Activated T-cell treated with anti-CD3 and anti-CD28 coated beads, Interleukin-2, amount 50 U/mL, for 4 hours (primary cell): ENCODE results near the gene GNAZ. TPM values are rescaled to one million over a fixed set of nuclear protein-coding genes. Genes with fewer than 3 reads are reported as not detected.
A peak's percentile ranks its signal among the peaks of the same experiment; 100 is the strongest.

ENCODE experiments used
- ATAC-seq, 2 donors: fragments of 200-7000 bp; cut with Tn5 transposase; one replicate each; pipeline ENCODE4 v1.10.0; 2021
- DNase-seq: peaks from one replicate; pipeline ENCODE4 v3.0.0-alpha.2; 2020
- H3K27me3 Mint-ChIP-seq: one replicate; pipeline ENCODE4 v1.8.0; 2021; ENCODE audit warnings: low read depth, mixed read lengths
- H3K36me3 Mint-ChIP-seq: one replicate; pipeline ENCODE4 v1.8.0; 2022; ENCODE audit warnings: mixed read lengths; ENCODE audit not compliant: insufficient read depth
- H3K4me1 Mint-ChIP-seq: one replicate; pipeline ENCODE4 v1.8.0; 2021; ENCODE audit warnings: low read depth, mixed read lengths
- H3K4me3 Mint-ChIP-seq: one replicate; pipeline ENCODE4 v1.8.0; 2021; ENCODE audit warnings: mild to moderate bottlenecking, moderate library complexity, mixed read lengths
- H3K9me3 Mint-ChIP-seq: one replicate; pipeline ENCODE4 v1.8.0; 2021; ENCODE audit warnings: mixed read lengths
- total RNA-seq, 3 donors: library from RNA; stranded (reverse); gene quantifications; one replicate each; pipeline ENCODE4 v1.2.1, GENCODE V29; 2021

GNAZ gene
- total RNA-seq, 3 donors from 2014 or later = 0.61 to 1.3 (median 0.99) TPM

DNA sequence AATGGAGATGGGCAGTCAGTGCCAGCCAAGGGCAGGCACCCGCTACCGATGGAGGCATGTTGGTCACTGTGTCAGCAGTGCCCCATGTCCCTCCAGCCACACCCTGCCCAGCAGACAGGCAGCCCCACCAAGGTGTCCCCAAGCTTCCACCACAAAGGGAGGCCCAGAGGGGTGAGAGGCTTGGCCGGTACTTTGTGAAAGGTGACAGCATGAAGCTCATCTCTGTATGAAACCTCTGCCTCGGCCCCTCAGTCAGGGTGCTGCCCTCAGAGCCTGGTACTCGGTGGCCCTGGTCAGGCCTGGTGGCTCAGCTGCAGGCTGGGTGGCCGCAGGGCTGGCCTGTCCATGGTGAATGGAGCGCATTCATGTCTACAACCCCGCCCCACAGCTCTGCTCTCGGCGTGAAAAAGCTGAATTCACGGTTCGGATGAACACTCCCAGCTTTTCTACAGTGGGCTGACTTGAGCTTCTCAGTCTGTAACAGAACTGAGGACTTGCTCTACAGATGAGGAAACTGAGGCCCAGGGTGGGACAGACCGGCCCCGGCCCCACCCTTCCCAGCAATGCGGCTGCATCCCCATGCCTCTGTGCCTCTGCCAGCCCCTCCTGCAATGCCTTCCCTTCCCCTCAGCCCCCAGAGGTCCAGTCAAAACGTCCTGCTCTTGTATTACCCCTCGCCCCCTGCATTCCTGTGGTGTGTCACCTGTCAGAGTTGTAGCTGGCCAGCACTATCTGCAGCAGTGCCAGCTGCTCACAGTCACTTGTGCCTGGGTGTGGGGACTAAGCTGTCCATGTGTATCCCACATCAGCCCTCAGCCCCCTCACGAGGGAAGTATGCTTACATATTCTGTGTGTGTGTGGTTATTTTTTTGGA lies 43.8 kb downstream of the GNAZ start:
- Mint-ChIP-seq H3K27me3 (no peaks in the 10 kb centered on the region), H3K4me3 (no peak overlapping the region), H3K4me1 (no peaks in the 10 kb centered on the region), H3K9me3 (no peaks in the 10 kb centered on the region), H3K36me3 (no peaks in the 10 kb centered on the region)
- ATAC-seq (no peak), DNase-seq (no peak)

DNA sequence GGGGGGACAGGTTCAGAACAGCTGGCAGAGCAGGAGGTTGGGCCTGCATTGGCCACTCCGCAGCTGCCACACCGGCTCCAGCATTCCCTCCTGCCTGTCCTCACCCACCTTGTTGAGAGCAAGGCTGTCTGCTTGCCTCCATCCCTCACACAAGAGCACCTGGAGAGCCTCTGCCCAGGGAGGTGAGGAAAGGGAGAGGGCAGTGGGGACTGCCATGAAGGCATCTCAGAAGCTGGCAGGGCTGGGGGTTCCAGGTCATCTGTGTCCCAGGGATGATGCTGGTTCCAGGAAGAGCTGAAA lies 44.4 kb downstream of the GNAZ start:
- H3K9me3 Mint-ChIP-seq = no peaks in the 10 kb centered on the region
- DNase-seq (no peak), ATAC-seq (no peak)
- H3K27me3 Mint-ChIP-seq = no peaks in the 10 kb centered on the region
- no peak overlapping the region for H3K4me3 Mint-ChIP-seq
- H3K4me1 Mint-ChIP-seq = peaks cover 6% of the 10 kb centered on the region
- no peaks in the 10 kb centered on the region for H3K36me3 Mint-ChIP-seq

DNA sequence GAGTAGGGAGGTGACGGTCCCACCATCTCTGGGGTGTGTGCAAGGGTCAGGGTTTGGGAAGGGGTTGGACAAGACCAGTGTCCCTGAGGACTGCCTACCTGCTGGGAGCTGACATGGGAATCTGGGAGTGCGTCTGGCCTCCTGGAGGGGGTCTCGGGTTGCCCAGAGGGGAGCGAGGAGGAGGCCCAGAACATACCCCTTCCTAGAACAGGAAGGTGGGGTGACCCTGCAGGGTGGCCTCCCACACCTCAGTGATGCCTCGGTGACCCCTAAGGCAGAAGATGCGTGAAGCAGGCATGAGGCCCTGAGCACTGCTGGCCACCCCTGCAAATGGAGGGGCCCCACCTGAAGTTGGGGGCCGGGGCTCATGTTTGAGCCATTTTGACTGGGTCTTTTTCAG lies 45.0 kb downstream of the GNAZ start:
- DNase-seq = no peak
- H3K27me3 Mint-ChIP-seq = no peaks in the 10 kb centered on the region
- no peak for ATAC-seq
- H3K4me1 Mint-ChIP-seq = peaks cover 13% of the 10 kb centered on the region
- H3K36me3 Mint-ChIP-seq = no peaks in the 10 kb centered on the region
- no peaks in the 10 kb centered on the region for H3K9me3 Mint-ChIP-seq
- no peak overlapping the region for H3K4me3 Mint-ChIP-seq

DNA sequence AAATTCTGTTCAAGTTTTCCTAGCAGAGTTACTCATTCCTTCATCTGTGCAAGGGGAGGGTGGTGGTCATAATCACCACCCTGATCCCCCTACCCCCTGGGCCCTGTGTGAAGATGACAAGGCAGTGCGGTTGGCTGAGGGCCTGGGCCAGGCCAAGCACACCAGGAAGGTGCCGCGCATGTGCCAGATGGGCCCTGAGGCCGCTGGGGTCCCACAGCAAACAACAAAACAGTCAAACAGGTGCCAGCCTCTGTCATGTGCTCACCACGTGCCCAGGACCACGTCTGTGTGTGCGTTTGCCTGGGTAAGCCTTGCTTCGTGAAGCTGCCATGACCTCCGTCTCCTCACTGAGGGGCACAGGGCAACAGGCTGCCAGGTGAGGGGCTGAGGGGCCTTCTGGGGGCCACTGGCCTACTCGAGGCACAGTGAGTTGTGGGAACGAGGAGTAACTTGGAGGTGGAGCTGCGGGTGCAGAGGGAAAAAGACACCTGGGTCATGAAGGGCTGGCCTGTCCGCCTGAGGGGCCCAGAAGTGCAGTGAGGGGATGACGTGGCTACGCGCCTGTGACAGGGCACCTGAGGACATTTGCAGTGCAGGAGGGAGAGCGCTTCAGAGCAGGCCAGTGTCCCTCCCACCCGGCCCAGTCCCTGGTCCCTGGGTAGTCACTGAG lies 45.6 kb downstream of the GNAZ start:
- ATAC-seq = no peak
- no peak for DNase-seq
- Mint-ChIP-seq H3K27me3 (no peaks in the 10 kb centered on the region), H3K4me3 (no peak overlapping the region), H3K9me3 (no peaks in the 10 kb centered on the region), H3K4me1 (peaks cover 16% of the 10 kb centered on the region), H3K36me3 (no peaks in the 10 kb centered on the region)

DNA sequence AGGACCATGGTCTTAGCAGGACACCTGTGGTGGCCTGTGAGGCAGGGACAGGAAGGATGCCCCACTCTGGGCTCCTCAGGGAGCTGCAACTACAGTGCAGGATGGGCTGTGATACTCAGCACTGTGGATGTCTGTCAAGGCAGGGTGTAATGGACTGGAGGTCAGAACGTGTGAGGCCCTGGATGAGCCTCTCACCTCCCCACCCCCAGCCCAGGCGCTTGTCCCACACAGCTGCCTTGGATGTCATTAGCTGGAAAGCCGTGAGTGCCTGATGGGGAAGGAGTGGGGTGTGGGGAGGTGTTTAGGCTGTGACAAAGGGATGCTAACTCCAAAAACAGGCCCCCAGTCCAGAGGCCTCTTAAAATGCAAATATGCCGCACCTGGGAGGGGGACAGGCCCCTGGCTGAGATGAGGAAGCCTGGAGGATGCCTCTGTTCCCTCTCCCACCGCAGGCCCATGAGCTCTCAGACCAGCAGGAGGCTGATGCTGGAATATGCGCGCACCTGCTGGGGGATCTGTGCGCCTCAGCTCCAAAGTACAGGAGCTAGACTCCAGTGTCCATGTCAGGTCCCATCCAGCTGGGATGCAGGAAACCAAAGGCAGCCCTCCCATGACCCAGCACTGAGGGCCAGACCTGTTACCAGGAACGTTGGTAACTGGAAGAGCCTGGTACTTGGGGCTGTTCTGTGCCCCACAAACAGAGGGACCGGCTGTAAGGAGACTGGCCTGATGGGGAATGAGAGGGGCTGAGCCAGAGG lies 46.4 kb downstream of the GNAZ start:
- H3K27me3 Mint-ChIP-seq = no peaks in the 10 kb centered on the region
- no peaks in the 10 kb centered on the region for H3K9me3 Mint-ChIP-seq
- H3K4me3 Mint-ChIP-seq = no peak overlapping the region
- peaks cover 16% of the 10 kb centered on the region for H3K4me1 Mint-ChIP-seq
- DNase-seq = no peak
- no peaks in the 10 kb centered on the region for H3K36me3 Mint-ChIP-seq
- no peak for ATAC-seq

DNA sequence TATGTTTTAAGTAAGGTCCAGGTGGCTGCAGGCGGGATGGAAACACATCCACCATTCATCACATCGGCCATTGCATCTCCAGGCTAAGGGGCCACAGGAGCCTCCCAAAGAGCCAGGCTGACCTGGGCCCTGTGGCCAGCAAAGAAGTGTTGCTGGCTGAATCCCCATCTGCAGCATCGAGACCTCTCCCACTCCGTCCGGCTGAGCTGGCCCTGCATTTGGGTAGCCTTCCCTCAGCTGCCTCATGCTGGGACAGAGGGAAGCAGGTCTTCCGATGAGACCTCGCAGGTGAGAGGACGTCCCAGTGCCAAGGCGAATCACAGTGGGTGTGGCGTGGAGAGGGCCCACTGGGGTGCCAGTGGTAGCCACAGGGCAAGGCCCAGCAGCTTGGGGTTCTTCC lies 47.0 kb downstream of the GNAZ start:
- no peak for ATAC-seq
- Mint-ChIP-seq H3K4me1 (peaks cover 16% of the 10 kb centered on the region), H3K36me3 (no peaks in the 10 kb centered on the region), H3K9me3 (no peaks in the 10 kb centered on the region), H3K27me3 (no peaks in the 10 kb centered on the region), H3K4me3 (no peak overlapping the region)
- no peak for DNase-seq

DNA sequence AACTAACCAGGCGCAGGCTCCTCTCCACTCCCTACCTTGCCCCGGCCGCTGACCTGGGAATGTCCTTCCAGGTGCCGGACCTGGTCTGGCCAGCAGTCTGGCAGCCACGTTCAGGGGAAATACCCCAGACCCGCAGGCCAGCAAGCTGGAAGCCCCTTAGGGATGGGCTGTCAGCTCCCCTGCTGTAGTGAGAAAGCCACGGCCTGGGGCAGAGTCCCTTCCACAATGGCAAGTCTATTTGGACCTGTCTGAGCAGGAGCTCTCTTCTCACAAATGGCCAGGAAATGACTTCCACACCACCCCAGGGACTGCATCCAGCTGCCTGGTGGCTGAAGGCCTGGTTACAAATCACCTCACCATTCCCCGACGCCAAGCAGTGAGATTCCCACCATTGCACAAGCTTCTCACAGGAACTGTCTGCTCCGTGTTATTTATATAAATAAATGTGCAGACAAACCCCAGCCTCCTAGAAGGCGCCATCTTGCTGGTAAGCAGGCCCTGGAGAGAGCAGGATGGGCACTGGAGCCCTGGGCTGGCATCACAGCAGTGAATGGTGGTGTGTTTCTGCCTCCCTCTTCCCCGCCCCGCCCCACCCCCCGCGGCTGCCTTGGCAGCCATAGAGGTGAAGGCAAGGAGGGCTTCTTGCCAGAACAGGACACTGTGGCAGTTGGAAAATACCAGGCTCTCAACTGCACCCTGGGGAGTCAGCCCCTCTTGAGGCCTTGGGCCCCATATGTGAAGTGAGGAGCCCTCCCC lies 47.8 kb downstream of the GNAZ start:
- Mint-ChIP-seq H3K9me3 (no peaks in the 10 kb centered on the region), H3K4me1 (peaks cover 16% of the 10 kb centered on the region), H3K4me3 (no peak overlapping the region), H3K36me3 (no peaks in the 10 kb centered on the region), H3K27me3 (no peaks in the 10 kb centered on the region)
- DNase-seq (no peak), ATAC-seq (no peak)

DNA sequence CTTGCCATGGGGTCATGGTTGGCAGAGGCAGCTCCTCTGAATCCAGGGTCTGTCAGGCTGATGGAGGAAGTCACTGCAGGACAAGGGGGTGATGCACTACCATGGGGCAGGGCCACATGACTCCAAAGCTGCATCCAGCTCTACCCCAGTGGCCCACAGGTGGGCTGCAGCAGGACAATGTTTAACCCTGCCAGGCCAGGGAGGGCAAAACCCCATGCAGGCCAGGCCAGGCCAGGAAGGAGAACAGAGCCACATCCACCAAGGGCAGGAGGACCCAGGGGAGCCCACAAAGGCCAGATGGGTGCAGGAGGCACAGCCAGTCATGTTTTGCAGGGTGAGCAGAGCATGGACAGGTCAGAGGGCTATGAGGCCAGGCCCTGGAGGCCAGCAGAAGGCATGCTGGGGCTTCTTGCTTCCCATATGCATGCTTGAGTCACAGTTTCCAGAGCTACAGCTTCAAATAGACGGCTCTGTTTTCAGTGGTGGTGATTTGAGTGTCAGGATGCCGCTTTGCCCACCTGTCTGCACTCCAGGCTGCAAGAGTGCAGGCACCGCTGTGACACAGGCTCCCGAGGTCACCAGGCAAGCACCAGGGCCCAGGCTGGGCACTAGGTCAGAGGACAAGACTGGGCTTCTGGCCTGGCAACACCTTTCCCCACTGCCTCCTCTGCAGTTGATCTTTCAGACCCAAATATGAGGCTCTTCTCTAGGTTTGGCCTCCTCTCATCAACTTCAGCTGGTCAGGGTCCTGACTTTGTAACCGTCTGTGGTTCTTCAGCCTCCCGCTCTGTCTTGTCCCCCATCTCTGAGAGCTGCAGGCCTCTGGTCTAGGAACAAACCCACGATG lies 48.6 kb downstream of the GNAZ start:
- H3K4me3 Mint-ChIP-seq = peak overlapping the region; percentile 48
- H3K4me1 Mint-ChIP-seq = peaks cover 16% of the 10 kb centered on the region
- no peaks in the 10 kb centered on the region for H3K36me3 Mint-ChIP-seq
- no peaks in the 10 kb centered on the region for H3K9me3 Mint-ChIP-seq
- DNase-seq (no peak), ATAC-seq (no peak)
- H3K27me3 Mint-ChIP-seq = no peaks in the 10 kb centered on the region

DNA sequence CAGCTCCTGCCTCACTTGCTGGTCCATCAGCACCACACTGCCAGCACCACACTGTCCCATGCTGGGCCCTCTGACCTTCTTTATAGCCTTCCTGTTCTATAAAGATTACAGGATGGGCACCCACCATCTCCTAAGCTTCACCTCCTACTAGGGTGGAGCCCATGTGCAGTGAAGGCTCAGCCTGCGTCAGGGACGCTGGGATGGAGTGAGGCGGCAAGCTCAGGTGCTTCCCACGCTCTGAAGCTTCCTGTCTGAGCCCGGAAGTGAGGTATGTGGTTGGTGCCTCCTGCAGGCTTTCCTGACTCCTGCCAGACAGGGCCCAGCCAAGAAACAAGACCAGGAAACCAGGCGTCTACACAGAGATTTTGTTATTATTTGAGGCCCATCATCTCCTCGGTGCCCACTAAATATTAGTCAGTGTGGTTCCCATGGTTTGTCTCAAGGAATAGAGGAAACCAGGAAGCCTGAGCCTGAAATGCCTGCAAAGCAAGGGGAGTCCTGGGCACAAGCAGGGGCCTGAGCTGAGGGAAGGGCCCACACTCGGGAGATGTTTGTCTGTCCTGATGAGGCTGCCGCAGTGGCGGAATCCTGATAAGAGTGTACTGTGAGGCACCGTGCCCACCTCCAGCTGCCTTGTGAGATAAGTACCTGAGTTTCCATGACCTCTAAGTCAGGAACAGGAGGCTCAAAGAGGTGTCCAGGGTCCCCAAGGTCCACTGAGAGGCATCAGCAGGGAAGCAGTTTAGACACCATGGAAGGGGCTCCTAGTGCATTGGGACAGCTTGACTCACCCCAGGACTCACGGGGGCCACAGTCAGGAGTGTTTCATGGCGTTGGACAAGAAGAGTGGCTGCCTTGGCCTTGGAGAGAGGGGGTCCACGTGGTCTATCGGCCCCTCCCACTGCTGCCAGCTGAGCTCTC lies 49.4 kb downstream of the GNAZ start:
- Mint-ChIP-seq H3K4me1 (peaks cover 16% of the 10 kb centered on the region), H3K27me3 (no peaks in the 10 kb centered on the region), H3K4me3 (peak overlapping the region; percentile 48), H3K9me3 (no peaks in the 10 kb centered on the region), H3K36me3 (no peaks in the 10 kb centered on the region)
- DNase-seq (peak; percentile 38), ATAC-seq (peak; percentile 91 to 95)

DNA sequence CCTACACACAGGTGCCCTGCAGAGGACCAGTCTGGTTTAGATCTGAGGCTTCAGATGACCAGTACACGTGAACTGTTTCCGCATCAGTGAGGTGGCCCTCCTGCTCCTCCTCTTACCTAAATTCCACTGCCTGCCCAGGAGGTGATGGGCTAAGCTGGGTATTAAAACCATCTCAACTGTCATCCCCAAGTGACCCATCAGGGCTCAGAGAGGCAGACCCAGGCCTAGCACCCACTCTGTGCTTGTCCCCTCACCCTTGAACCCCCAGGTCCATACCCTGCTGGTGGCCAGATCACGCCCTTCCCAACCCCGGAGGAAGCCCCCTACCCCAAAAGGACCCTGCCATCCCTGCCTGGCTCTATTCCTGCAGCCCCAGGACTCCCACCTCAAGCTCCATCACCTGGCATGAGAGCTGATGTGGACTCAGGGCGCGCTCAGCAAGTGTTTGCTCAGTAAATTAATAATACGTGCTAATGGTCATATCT lies 50.1 kb downstream of the GNAZ start:
- no peaks in the 10 kb centered on the region for H3K27me3 Mint-ChIP-seq
- H3K9me3 Mint-ChIP-seq = no peaks in the 10 kb centered on the region
- no peaks in the 10 kb centered on the region for H3K36me3 Mint-ChIP-seq
- DNase-seq (no peak), ATAC-seq (no peak)
- peaks cover 16% of the 10 kb centered on the region for H3K4me1 Mint-ChIP-seq
- no peak overlapping the region for H3K4me3 Mint-ChIP-seq

DNA sequence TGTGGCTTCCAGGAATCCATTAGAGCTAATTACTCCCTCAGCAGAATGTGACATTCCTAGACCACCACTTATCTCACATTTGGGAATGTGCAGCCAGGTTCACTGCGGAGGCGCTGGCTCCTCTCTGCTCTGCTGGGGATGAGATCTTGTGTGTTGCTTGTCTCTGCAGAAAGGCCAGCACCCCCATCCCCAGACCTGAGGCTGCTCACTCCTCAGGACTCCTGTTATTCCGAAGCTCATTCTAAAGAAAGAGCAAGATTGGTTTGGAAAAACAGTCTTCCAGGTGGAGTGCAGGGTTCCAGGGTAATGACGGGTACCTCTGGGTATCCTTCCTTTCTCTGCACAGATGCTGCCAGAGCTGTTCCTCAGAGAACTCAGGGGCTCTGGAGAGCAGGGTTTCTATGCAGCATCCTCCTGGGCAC lies 50.7 kb downstream of the GNAZ start:
- DNase-seq (no peak), ATAC-seq (no peak)
- peaks cover 16% of the 10 kb centered on the region for H3K4me1 Mint-ChIP-seq
- no peaks in the 10 kb centered on the region for H3K36me3 Mint-ChIP-seq
- no peak overlapping the region for H3K4me3 Mint-ChIP-seq
- H3K27me3 Mint-ChIP-seq = no peaks in the 10 kb centered on the region
- H3K9me3 Mint-ChIP-seq = no peaks in the 10 kb centered on the region

DNA sequence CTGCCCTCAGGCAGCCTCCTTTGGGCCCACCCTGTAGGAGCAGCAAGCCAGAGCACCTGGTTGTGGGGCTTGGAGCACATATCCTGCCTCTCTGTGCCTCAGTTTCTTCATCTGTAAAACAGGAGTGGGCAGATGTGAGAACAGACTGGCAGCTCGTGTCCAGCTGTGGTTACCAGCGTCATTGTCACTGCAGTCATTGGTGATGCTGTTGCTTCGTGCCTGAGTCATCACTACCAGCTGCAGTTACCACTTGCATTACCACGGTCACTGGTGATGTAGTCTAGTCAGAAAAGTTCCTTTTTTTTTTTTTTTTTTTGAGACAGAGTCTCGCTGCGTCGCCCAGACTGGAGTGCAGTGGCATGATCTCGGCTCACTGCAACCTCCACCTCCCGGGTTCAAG lies 51.1 kb downstream of the GNAZ start:
- DNase-seq = no peak
- Mint-ChIP-seq H3K4me1 (peaks cover 16% of the 10 kb centered on the region), H3K36me3 (no peaks in the 10 kb centered on the region), H3K27me3 (no peaks in the 10 kb centered on the region), H3K4me3 (no peak overlapping the region), H3K9me3 (no peaks in the 10 kb centered on the region)
- ATAC-seq = no peak
